ENCODE measurements around the gene KRT34.

GRCh38 chr17:41367426-41368075 lies 14.6 kb downstream of the KRT34 start:
- TF ChIP-seq POLR2A (IDR thresholded peaks at IDR 0.05; ENCODE audit: low read length) = no peak
- TF ChIP-seq GATA1 (IDR thresholded peaks at IDR 0.05; ENCODE audit: low read depth, low read length) = no peak
